Ovary (tissue), 9 donors: Measurements from ENCODE around the gene GABRA4. TPM values are rescaled to one million over a fixed set of nuclear protein-coding genes. Genes with fewer than 3 reads are reported as not detected.

Experiments
- DNase-seq, 5 donors: peaks; one replicate each; pipeline ENCODE4 v3.0.0-alpha.2; 2019 to 2020
- H3K27ac ChIP-seq, 2 donors: fragments of 200-600 bp; one replicate each; pipeline versions ENCODE4 v1.5.1 to v1.8.0; 2019 to 2022
- H3K27me3 ChIP-seq: fragments of 200-600 bp; one replicate; pipeline ENCODE4 v1.8.0; 2022
- H3K36me3 ChIP-seq: fragments of 200-600 bp; sonication (generic); one replicate; pipeline ENCODE4 v1.5.1; 2019
- H3K4me1 ChIP-seq: one replicate; pipeline ENCODE4 v1.8.1; 2013; ENCODE audit warnings: mild to moderate bottlenecking, moderate library complexity; ENCODE audit not compliant: insufficient read depth
- H3K4me3 ChIP-seq: fragments of 200-600 bp; sonication (generic); one replicate; pipeline ENCODE4 v1.5.1; 2017
- H3K9me3 ChIP-seq, 2 donors: fragments of 200-600 bp in 1 of 2; sonication (generic) in 1 of 2; one replicate each; pipeline versions ENCODE4 v1.5.1 to v1.8.1; 2013 to 2019; ENCODE audit warnings: mild to moderate bottlenecking in 1 of 2, moderate library complexity in 1 of 2
- CTCF ChIP-seq, 3 donors: fragments of 450-650 bp in 2 of 3; fragments of 200-600 bp in 1 of 3; IDR thresholded peaks; one replicate each; pipeline versions ENCODE4 v1.5.1 to v1.8.0; 2016 to 2022; ENCODE audit warnings: antibody characterized with exemption in 3 of 3, mild to moderate bottlenecking in 1 of 3
- EP300 ChIP-seq: sonication (generic); formaldehyde crosslinking; IDR thresholded peaks from one replicate; pipeline ENCODE4 v1.6.1; 2017; ENCODE audit warnings: antibody characterized with exemption
- POLR2A ChIP-seq: fragments of 450-650 bp; IDR thresholded peaks from one replicate; pipeline ENCODE4 v1.6.1; 2017; ENCODE audit warnings: antibody characterized with exemption, mild to moderate bottlenecking, moderate library complexity
- WGBS, 3 donors: extraction: QIAGEN DNeasy Blood & Tissue Kit in 1 of 3; methylation state at CpG; one replicate each; pipeline versions ENCODE4 v1.1.5 to v1.1.7; 2013 to 2017; 5-methylcytosine and 5-hydroxymethylcytosine counted together
- intact Hi-C, 4 donors: fragments of 100-400 bp; cut with DNase I; formaldehyde crosslinking; loops; one replicate each; pipeline versions ENCODE4 v1.11.0 to v1.15.1; 2022 to 2023
- polyA plus RNA-seq, 2 donors: library from polyadenylated mRNA; stranded (reverse); fragments of 200-250 nt in 1 of 2; fragments of 350-450 nt in 1 of 2; fragmentation: Illumina TruSeq in 1 of 2; extraction: RNeasy Lipid Tissue Mini Kit (QIAGEN cat#74804) in 1 of 2; gene quantifications; one replicate each; pipeline ENCODE4 v1.2.3, GENCODE V29; 2013 to 2014
- total RNA-seq, 7 donors: library from RNA; depleted of rRNA in 2 of 7; stranded (reverse); fragments of >200 nt in 2 of 7; fragmentation: NEBNext Ultra II Directional in 3 of 7; extraction: Animal tissue kit (Norgen Biotek cat#: 25700) in 3 of 7; gene quantifications; one replicate each; pipeline versions ENCODE4 v1.1.0 to v1.2.4, GENCODE V29; 2016 to 2023
- donor health status: DM: no; HTN: no; CAD: no; lungs with moderate emphysema.
- donor health status: DM: no; HTN: no; CAD: no.
- donor health status: Bipolar disorder and iron deficiency.
- donor health status: DM: yes; HTN: yes; CAD: no.
- donor health status: DM: no; HTN: no; CAD: no.
- donor health status: DM: yes; HTN: yes; CAD: no.

GABRA4 gene
- total and polyA plus RNA-seq, 9 donors = under 0.01 TPM; not detected in 8

- TF ChIP-seq POLR2A (no peak), CTCF (IDR thresholded peaks at IDR 0.05) (no peak), EP300 (no peak)
- Histone ChIP-seq H3K27me3 (no peaks in the 10 kb centered on the region), H3K4me3 (no peak overlapping the region), H3K27ac (no peak overlapping the region), H3K9me3 (no peaks in the 10 kb centered on the region), H3K36me3 (no peaks in the 10 kb centered on the region), H3K4me1 (no peaks in the 10 kb centered on the region)
- no peak for DNase-seq
- intact Hi-C loops = no loop called here
- 32 to 42% (median 32%) methylated on average over 3 of the region's 3 CpGs for WGBS, 3 donors
Measured at GRCh38 chr4:46931981-46932380, 61.4 kb downstream of the GABRA4 start.

GRCh38 chr4:46930891-46931290 lies 62.5 kb downstream of the GABRA4 start:
- no peaks in the 10 kb centered on the region for H3K36me3 ChIP-seq
- intact Hi-C loops = no loop called here
- WGBS, 3 donors = 59 to 65% (median 63%) methylated on average over 3 of the region's 3 CpGs

GRCh38 chr4:46927201-46927600 lies 66.2 kb downstream of the GABRA4 start:
- no peak for DNase-seq
- Histone ChIP-seq H3K4me3 (no peak overlapping the region), H3K27me3 (no peaks in the 10 kb centered on the region), H3K4me1 (no peaks in the 10 kb centered on the region), H3K9me3 (no peaks in the 10 kb centered on the region), H3K27ac (no peak overlapping the region), H3K36me3 (no peaks in the 10 kb centered on the region)
- TF ChIP-seq POLR2A (no peak), CTCF (IDR thresholded peaks at IDR 0.05) (no peak), EP300 (no peak)
- intact Hi-C loops = no loop called here

More at GRCh38 chr4:46930891-46931290, 62.5 kb downstream of the GABRA4 start:
- DNase-seq = no peak
- no peak for TF ChIP-seq POLR2A
- TF ChIP-seq EP300 = no peak
- no peak for TF ChIP-seq CTCF (IDR thresholded peaks at IDR 0.05)
- no peak overlapping the region for H3K4me3 ChIP-seq
- H3K9me3 ChIP-seq = no peaks in the 10 kb centered on the region
- no peak overlapping the region for H3K27ac ChIP-seq
- no peaks in the 10 kb centered on the region for H3K27me3 ChIP-seq
- H3K4me1 ChIP-seq = no peaks in the 10 kb centered on the region

GRCh38 chr4:46924789-46925529 lies 68.4 kb downstream of the GABRA4 start:
- H3K36me3 ChIP-seq = no peaks in the 10 kb centered on the region
- H3K4me3 ChIP-seq = no peak overlapping the region
- TF ChIP-seq EP300 = no peak
- no peak for TF ChIP-seq CTCF (IDR thresholded peaks at IDR 0.05)
- TF ChIP-seq POLR2A = no peak
- intact Hi-C loops = no loop called here
- DNase-seq = no peak
- H3K27me3 ChIP-seq = no peaks in the 10 kb centered on the region
- H3K9me3 ChIP-seq = no peaks in the 10 kb centered on the region
- no peaks in the 10 kb centered on the region for H3K4me1 ChIP-seq
- no peak overlapping the region for H3K27ac ChIP-seq
